SK-N-MC (cell line): ENCODE data around the gene PWWP2B.

Source experiments
- EZH2 ChIP-seq: fragments of 200-600 bp; sonication (generic); IDR thresholded peaks from one replicate; pipeline ENCODE4 v1.6.1; 2017; ENCODE audit warnings: antibody characterized with exemption
- FOXP2 ChIP-seq: optimal IDR thresholded peaks from 2 replicates; pipeline ENCODE3; 2011; ENCODE audit warnings: mild to moderate bottlenecking, moderate library complexity; ENCODE audit not compliant: insufficient read depth; ENCODE audit errors: extremely low read length, control extremely low read depth
- POLR2AphosphoS5 ChIP-seq: IDR thresholded peaks from 2 replicates; pipeline ENCODE4 v1.6.1; 2012; ENCODE audit warnings: mild to moderate bottlenecking, low read depth, low read length, borderline replicate concordance

DNA sequence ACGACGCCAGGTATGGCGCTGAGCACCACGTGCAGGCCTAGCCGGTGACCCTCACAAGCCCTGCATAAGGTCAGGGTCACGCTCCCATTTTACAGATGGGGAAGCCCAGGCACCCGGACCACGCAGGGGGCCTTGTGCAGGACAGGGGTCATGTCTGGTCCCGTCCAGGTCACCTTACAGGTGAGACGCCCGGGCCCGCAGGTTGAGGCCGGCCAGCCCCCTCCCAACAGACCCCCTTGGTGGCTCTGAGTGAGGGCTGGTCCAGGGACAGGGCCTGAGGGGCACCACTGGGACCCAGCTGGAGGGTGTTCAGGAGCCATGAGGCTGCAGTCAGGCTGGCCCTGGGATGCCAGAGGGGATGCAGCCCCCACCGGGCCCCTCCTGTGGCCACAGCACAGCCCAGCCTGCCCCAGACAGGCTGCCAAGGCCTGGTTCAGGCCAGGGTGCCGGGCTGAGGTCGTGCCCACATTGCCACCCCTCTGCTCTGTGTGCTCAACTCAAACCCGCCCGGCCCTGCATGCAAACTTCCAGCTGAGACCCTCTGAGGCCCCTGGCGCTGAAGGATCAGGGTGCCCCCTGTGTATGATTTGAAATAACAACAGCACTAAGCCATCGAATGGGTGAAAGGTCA is 69.0 kb downstream of the PWWP2B start:
- TF ChIP-seq EZH2 (no peak), POLR2AphosphoS5 (no peak), FOXP2 (no peak)
